IMR-90 (cell line): ENCODE results near the gene UBP1. TPM values are rescaled to one million over a fixed set of nuclear protein-coding genes. Genes with fewer than 3 reads are reported as not detected.

Experiments
- ATAC-seq: fragments of 200-7000 bp; cut with Tn5 transposase; 2 replicates; pipeline ENCODE4 v1.9.1; 2020; ENCODE audit warnings: low read depth, mild to moderate bottlenecking, moderate library complexity
- BruUV-seq: library from RNA; stranded (reverse); fragments of 400-500 nt; replicated peaks from 2 replicates; lab custom pipeline; 2021; lab: Mats Ljungman, UMichigan
- CTCF ChIA-PET: fragments of 300-600 bp; formaldehyde crosslinking; extraction: SDS; loops from one replicate; lab custom pipeline; 2021; ENCODE audit warnings: antibody characterized with exemption; lab: Yijun Ruan, JAX
- POLR2A ChIA-PET: fragments of 300-600 bp; sonication (Branson Sonifier 250); formaldehyde crosslinking; loops from one replicate; lab custom pipeline; 2022; ENCODE audit warnings: antibody characterized with exemption; ENCODE audit not compliant: unreplicated experiment; lab: Charles Lee
- DNase-seq: peaks from one replicate; pipeline ENCODE4 v3.0.0; 2013
- H2AFZ ChIP-seq: replicated peaks from 2 replicates; pipeline ENCODE3; 2013; ENCODE audit warnings: low read length, mild to moderate bottlenecking; ENCODE audit not compliant: poor library complexity
- H2AK5ac ChIP-seq: 2 replicates; pipeline ENCODE4 v1.6.1; 2013; ENCODE audit warnings: low read depth, low read length, inconsistent platforms
- H2AK9ac ChIP-seq: replicated peaks from 2 replicates; pipeline ENCODE3; 2013; ENCODE audit warnings: mild to moderate bottlenecking, low read depth, low read length, moderate library complexity; ENCODE audit not compliant: poor library complexity
- H2BK120ac ChIP-seq: 2 replicates; pipeline ENCODE4 v1.6.1; 2013; ENCODE audit warnings: low read depth, low read length, inconsistent platforms
- H2BK15ac ChIP-seq: 3 replicates; pipeline ENCODE4 v1.6.1; 2013; ENCODE audit warnings: low read depth, low read length, inconsistent platforms
- H2BK20ac ChIP-seq: 2 replicates; pipeline ENCODE4 v1.6.1; 2013; ENCODE audit warnings: low read depth, mild to moderate bottlenecking, inconsistent platforms, low read length, moderate library complexity
- H2BK5ac ChIP-seq: 2 replicates; pipeline ENCODE4 v1.6.1; 2013; ENCODE audit warnings: mild to moderate bottlenecking, low read depth, low read length, inconsistent platforms; ENCODE audit not compliant: poor library complexity, severe bottlenecking
- H3K14ac ChIP-seq: replicated peaks from 2 replicates; pipeline ENCODE4 v1.6.1; 2013; ENCODE audit warnings: low read depth, low read length, inconsistent platforms
- H3K18ac ChIP-seq: 2 replicates; pipeline ENCODE4 v1.6.1; 2013; ENCODE audit warnings: low read depth, low read length, control low read depth
- H3K23ac ChIP-seq: 2 replicates; pipeline ENCODE4 v1.6.1; 2013; ENCODE audit warnings: low read depth, low read length, inconsistent platforms
- H3K27ac ChIP-seq: 2 replicates; pipeline ENCODE4 v1.5.1; 2013; ENCODE audit warnings: mild to moderate bottlenecking, control low read depth, low read length; ENCODE audit not compliant: insufficient read depth
- H3K27me3 ChIP-seq: 2 replicates; pipeline ENCODE4 v1.6.1; 2013; ENCODE audit warnings: low read length; ENCODE audit not compliant: control insufficient read depth, insufficient read depth
- H3K36me3 ChIP-seq: 2 replicates; pipeline ENCODE4 v1.6.1; 2013; ENCODE audit warnings: low read length, mixed read lengths; ENCODE audit not compliant: control insufficient read depth, insufficient read depth
- H3K4ac ChIP-seq: 2 replicates; pipeline ENCODE4 v1.6.1; 2013; ENCODE audit warnings: low read depth, low read length, inconsistent platforms
- H3K4me1 ChIP-seq: 2 replicates; pipeline ENCODE4 v1.6.1; 2013; ENCODE audit warnings: low read length, mixed read lengths; ENCODE audit not compliant: control insufficient read depth, insufficient read depth
- H3K4me2 ChIP-seq: 2 replicates; pipeline ENCODE4 v1.6.1; 2013; ENCODE audit warnings: low read depth, mild to moderate bottlenecking, control low read depth, low read length, moderate library complexity
- H3K4me3 ChIP-seq: 2 replicates; pipeline ENCODE4 v1.5.1; 2013; ENCODE audit warnings: low read depth, mild to moderate bottlenecking, control low read depth, low read length, moderate library complexity; ENCODE audit not compliant: insufficient read depth
- H3K56ac ChIP-seq: 2 replicates; pipeline ENCODE4 v1.6.1; 2013; ENCODE audit warnings: low read length, inconsistent platforms; ENCODE audit not compliant: insufficient read depth; ENCODE audit errors: extremely low read depth
- H3K79me1 ChIP-seq, 2 experiments: 2 replicates each; pipeline ENCODE4 v1.6.1; 2013; ENCODE audit warnings: low read length in 2 of 2, inconsistent platforms in 1 of 2, low read depth in 1 of 2
- H3K9ac ChIP-seq: 2 replicates; pipeline ENCODE4 v1.6.1; 2013; ENCODE audit warnings: low read depth, low read length, control low read depth
- H3K9me1 ChIP-seq: 2 replicates; pipeline ENCODE4 v1.6.1; 2013; ENCODE audit warnings: low read length, inconsistent platforms; ENCODE audit not compliant: insufficient read depth
- H3K9me3 ChIP-seq: 2 replicates; pipeline ENCODE4 v1.6.1; 2013; ENCODE audit warnings: low read length; ENCODE audit not compliant: control insufficient read depth, insufficient read depth
- H4K20me1 ChIP-seq: 2 replicates; pipeline ENCODE4 v1.6.1; 2013; ENCODE audit warnings: low read length, inconsistent platforms; ENCODE audit not compliant: insufficient read depth
- H4K5ac ChIP-seq: 2 replicates; pipeline ENCODE4 v1.6.1; 2013; ENCODE audit warnings: mild to moderate bottlenecking, low read depth, low read length, control low read depth
- H4K8ac ChIP-seq, 2 experiments: 2 replicates each; pipeline ENCODE4 v1.6.1; 2013; ENCODE audit warnings: low read depth in 2 of 2, low read length in 2 of 2, control low read depth in 1 of 2, inconsistent platforms in 1 of 2
- H4K91ac ChIP-seq: 2 replicates; pipeline ENCODE4 v1.6.1; 2013; ENCODE audit warnings: low read depth, low read length, inconsistent platforms; ENCODE audit not compliant: insufficient read depth
- FOS ChIP-seq: fragments of 150-350 bp; IDR thresholded peaks from 2 replicates; pipeline ENCODE4 v1.6.1; 2016; ENCODE audit warnings: low read depth, low read length
- NFE2L2 ChIP-seq: fragments of 150-350 bp; IDR thresholded peaks from 2 replicates; pipeline ENCODE4 v1.6.1; 2016; ENCODE audit warnings: low read depth, mild to moderate bottlenecking, low read length
- RAD21 ChIP-seq: IDR thresholded peaks from 2 replicates; pipeline ENCODE4 v1.6.1; 2012; ENCODE audit warnings: low read length, improper control_type of control experiment
- SMC3 ChIP-seq: fragments of 150-350 bp; IDR thresholded peaks from 2 replicates; pipeline ENCODE4 v1.6.1; 2016; ENCODE audit warnings: low read depth, mild to moderate bottlenecking, antibody characterized with exemption, low read length, moderate library complexity
- WGBS, 2 experiments: methylation state at CpG; one replicate each; pipeline versions ENCODE4 v1.1.5 to v1.1.7; 2013; ENCODE audit warnings: missing lambda C conversion rate in 2 of 2; ENCODE audit not compliant: insufficient read length in 1 of 2; ENCODE audit errors: extremely low coverage in 2 of 2; 5-methylcytosine and 5-hydroxymethylcytosine counted together
- dilution Hi-C: fragments of 300-500 bp; cut with HindIII; formaldehyde crosslinking; loops from one replicate; pipeline ENCODE4 v1.14.3; 2018; ENCODE audit warnings: low sequenced_read_pairs; ENCODE audit not compliant: unreplicated experiment
- in situ Hi-C: fragments of 300-500 bp; cut with MboI; formaldehyde crosslinking; loops from 3 replicates; pipeline ENCODE4 v1.14.3; 2019; ENCODE audit warnings: low sequenced_read_pairs, inconsistent platforms, mixed read lengths
- intact Hi-C: fragments of 100-400 bp; cut with micrococcal nuclease; formaldehyde crosslinking; loops from 2 replicates; pipeline ENCODE4 v1.10.0; 2022
- polyA plus RNA-seq, 3 experiments: library from polyadenylated mRNA; depleted of rRNA; stranded (reverse); fragments of >200 nt; gene quantifications; 2 replicates each; pipeline ENCODE4 v1.2.3, GENCODE V29; 2012; ENCODE audit warnings: low replicate concordance in 1 of 3
- total RNA-seq: library from RNA; depleted of rRNA; stranded (reverse); fragments of >200 nt; gene quantifications from 2 replicates; pipeline ENCODE4 v1.2.3, GENCODE V29; 2012

UBP1 gene
- total and polyA plus RNA-seq, 2 of the 4 experiments (the other 2 are of a cell fraction), result 56.3 to 73.8 TPM

GRCh38 chr3:33441225-33441976 lies 1.2 kb upstream of the UBP1 start:
- peaks cover 2% of the 10 kb centered on the region for H3K4me1 ChIP-seq
- H3K36me3 ChIP-seq, result no peaks in the 10 kb centered on the region
- intact Hi-C loops (loop anchor here (2.0 kb wide), 1 partner anchor 311 kb away; no protein-coding TSS in a partner anchor), dilution Hi-C loops (no loop called here), in situ Hi-C loops (no loop called here)
- DNase-seq (no peak), ATAC-seq (no peak)
- H2BK20ac ChIP-seq, result no peak overlapping the region
- H3K9me1 ChIP-seq, result peaks cover 3% of the 10 kb centered on the region; the same call in 1 of the 2 replicates
- peak overlapping the region; percentile 88 for H3K4ac ChIP-seq
- H2AK9ac ChIP-seq, result peak overlapping the region; percentile 82
- H2AK5ac ChIP-seq, result peak overlapping the region; percentile 35; the same call in 1 of the 2 replicates
- peak overlapping the region; percentile 78 to 86 for H4K8ac ChIP-seq
- peak overlapping the region; percentile 45 for H2BK120ac ChIP-seq
- H4K5ac ChIP-seq, result peak overlapping the region; percentile 75
- H2BK15ac ChIP-seq, result no peak overlapping the region; the same call in 2 of the 3 replicates
- CTCF ChIA-PET, result interaction anchor here (1.6 kb wide), 1 partner anchor 12 kb away, joined by 4 read pairs; no protein-coding TSS in a partner anchor
- POLR2A ChIA-PET, result interaction anchor here (0.6 kb wide), 1 partner anchor 120 kb away, joined by 4 read pairs; no protein-coding TSS in a partner anchor
- no TSS peak for BruUV-seq
- peaks cover 26% of the 10 kb centered on the region for H4K20me1 ChIP-seq
- WGBS, 2 experiments, result 7% methylated on average over 3 of the region's 26 CpGs; no CpG with 5 or more reads in 1 of the 2 experiments
- peak overlapping the region; percentile 69 for H3K23ac ChIP-seq
- no peaks in the 10 kb centered on the region for H3K27me3 ChIP-seq
- H3K4me2 ChIP-seq, result peak overlapping the region; percentile 70
- H3K4me3 ChIP-seq, result peak overlapping the region; percentile 55
- H2BK5ac ChIP-seq, result peak overlapping the region; percentile 89
- peaks cover 6 to 18% of the 10 kb centered on the region in 2 experiments; a peak in 2 of 4 replicates for H3K79me1 ChIP-seq
- peak overlapping the region; percentile 62 for H3K18ac ChIP-seq
- no peaks in the 10 kb centered on the region for H3K9me3 ChIP-seq
- H2AFZ ChIP-seq, result peak overlapping the region; percentile 94
- peak overlapping the region; percentile 88 for H4K91ac ChIP-seq
- peak overlapping the region; percentile 91 for H3K9ac ChIP-seq
- H3K27ac ChIP-seq, result peak overlapping the region; percentile 92
- H3K56ac ChIP-seq, result peak overlapping the region; percentile 84
- peak overlapping the region; percentile 73 for H3K14ac ChIP-seq
- TF ChIP-seq NFE2L2 (no peak), RAD21 (no peak), FOS (no peak), SMC3 (no peak)
